ENCODE measurements around the gene ECT2L. TPM values are rescaled to one million over a fixed set of nuclear protein-coding genes. Genes with fewer than 3 reads are reported as not detected.

Gene ECT2L
- total RNA-seq, 1 donor from 2014 or later = not detected

DNA sequence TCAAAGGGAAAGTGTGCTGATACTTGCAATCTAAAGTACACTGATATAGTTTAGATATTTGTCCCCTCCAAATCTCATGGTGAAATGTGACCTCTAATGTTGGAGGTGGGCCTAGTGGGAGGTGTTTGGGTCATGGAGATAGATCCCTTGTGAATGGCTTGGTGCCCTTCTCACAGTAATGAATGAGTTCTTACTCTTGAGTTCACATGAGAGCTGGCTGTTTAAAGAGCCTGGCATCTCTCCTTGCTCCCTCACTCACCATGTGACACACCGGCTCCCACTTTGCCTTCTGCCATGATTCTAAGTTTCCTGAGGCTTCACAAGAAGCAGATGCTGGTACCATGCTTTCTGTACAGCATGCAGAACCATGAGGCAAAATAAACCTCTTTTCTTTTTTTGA is 114.1 kb downstream of the ECT2L start:
- no peak for DNase-seq (ENCODE audit: low spot score)
- Mint-ChIP-seq H3K9me3 (ENCODE audit: low read depth) (no peaks in the 10 kb centered on the region), H3K4me3 (ENCODE audit: unreplicated experiment) (no peak overlapping the region), H3K27me3 (ENCODE audit: low read depth) (no peaks in the 10 kb centered on the region), H3K4me1 (ENCODE audit: low read depth) (no peaks in the 10 kb centered on the region), H3K27ac (ENCODE audit: unreplicated experiment) (no peak overlapping the region), H3K36me3 (ENCODE audit: low read depth) (peaks cover 34% of the 10 kb centered on the region)
- TF ChIP-seq, protein P1, sequence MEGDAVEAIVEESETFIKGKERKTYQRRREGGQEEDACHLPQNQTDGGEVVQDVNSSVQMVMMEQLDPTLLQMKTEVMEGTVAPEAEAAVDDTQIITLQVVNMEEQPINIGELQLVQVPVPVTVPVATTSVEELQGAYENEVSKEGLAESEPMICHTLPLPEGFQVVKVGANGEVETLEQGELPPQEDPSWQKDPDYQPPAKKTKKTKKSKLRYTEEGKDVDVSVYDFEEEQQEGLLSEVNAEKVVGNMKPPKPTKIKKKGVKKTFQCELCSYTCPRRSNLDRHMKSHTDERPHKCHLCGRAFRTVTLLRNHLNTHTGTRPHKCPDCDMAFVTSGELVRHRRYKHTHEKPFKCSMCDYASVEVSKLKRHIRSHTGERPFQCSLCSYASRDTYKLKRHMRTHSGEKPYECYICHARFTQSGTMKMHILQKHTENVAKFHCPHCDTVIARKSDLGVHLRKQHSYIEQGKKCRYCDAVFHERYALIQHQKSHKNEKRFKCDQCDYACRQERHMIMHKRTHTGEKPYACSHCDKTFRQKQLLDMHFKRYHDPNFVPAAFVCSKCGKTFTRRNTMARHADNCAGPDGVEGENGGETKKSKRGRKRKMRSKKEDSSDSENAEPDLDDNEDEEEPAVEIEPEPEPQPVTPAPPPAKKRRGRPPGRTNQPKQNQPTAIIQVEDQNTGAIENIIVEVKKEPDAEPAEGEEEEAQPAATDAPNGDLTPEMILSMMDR (IDR thresholded peaks at IDR 0.05) = no peak

DNA sequence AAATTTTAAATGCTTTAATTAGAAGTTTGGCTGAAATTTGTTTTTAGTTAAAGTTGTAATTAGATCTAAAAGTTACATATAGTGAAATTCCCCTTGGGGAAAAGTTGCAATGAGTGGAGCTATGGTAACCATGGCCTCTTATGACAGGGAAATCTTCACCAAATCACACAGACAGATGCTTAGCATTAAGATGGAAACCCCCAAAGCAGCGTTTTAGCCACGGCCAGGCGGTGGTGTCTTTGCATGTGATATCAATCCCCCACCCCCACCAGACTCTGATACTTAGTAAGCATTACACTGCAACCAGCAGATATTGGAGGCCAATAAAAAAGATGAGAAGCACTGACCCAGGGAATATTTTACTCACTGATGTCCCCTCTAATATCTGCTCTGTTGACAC is 116.4 kb downstream of the ECT2L start:
- Mint-ChIP-seq H3K4me1 (ENCODE audit: low read depth) (no peaks in the 10 kb centered on the region), H3K9me3 (ENCODE audit: low read depth) (no peaks in the 10 kb centered on the region), H3K4me3 (ENCODE audit: unreplicated experiment) (no peak overlapping the region)

DNA sequence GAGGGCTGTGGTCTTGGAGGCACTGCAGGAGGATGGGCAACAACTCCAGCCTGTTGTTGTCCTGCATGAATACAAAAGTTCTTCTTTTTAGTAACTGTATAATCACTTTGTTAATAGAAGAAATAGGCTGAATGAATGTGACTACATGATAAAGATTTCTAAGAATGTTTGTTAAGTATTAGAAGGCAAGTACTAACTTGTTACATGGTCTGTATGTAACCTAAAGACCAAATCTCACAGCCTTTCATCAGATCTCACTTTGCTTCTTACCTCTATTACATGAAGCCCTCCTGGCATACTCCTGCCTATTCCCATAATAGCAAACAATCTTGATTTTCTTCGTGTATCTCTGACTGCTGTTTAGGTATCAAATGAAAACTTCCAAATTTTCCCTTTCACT is 118.8 kb downstream of the ECT2L start:
- TF ChIP-seq, protein P1 (IDR thresholded peaks at IDR 0.05) = no peak
- H3K9me3 Mint-ChIP-seq (ENCODE audit: low read depth) = no peaks in the 10 kb centered on the region
- no peak overlapping the region for H3K27ac Mint-ChIP-seq (ENCODE audit: unreplicated experiment)
- no peak for DNase-seq (ENCODE audit: low spot score)
- H3K4me3 Mint-ChIP-seq (ENCODE audit: unreplicated experiment) = no peak overlapping the region
- H3K27me3 Mint-ChIP-seq (ENCODE audit: low read depth) = no peaks in the 10 kb centered on the region
- H3K4me1 Mint-ChIP-seq (ENCODE audit: low read depth) = no peaks in the 10 kb centered on the region
- H3K36me3 Mint-ChIP-seq (ENCODE audit: low read depth) = peaks cover 27% of the 10 kb centered on the region

More for the DNA sequence above, 116.4 kb downstream of the ECT2L start:
- Mint-ChIP-seq H3K27me3 (ENCODE audit: low read depth) (no peaks in the 10 kb centered on the region), H3K27ac (ENCODE audit: unreplicated experiment) (no peak overlapping the region), H3K36me3 (ENCODE audit: low read depth) (peaks cover 32% of the 10 kb centered on the region)
- TF ChIP-seq, protein P1 (IDR thresholded peaks at IDR 0.05) = no peak
- no peak for DNase-seq (ENCODE audit: low spot score)

DNA sequence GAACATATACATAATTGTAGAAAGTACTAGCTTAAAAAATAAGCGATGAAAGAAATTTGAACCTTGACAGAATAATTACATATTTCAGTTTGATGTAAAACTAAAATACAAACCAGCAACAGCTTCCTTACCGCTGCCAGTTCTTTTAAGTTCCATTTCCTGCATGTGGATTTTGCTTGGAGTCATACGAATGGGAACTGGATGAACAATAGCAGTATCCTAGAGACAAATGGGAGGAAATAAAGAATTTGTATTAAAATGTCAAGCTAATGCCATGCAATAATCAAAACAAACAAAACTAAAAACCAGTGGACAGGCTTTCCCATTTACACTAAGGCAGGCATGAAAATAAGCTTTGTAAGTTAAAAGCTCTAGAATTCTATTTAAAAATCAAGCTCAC is 125.0 kb downstream of the ECT2L start:
- no peaks in the 10 kb centered on the region for H3K27me3 Mint-ChIP-seq (ENCODE audit: low read depth)
- no peak overlapping the region for H3K27ac Mint-ChIP-seq (ENCODE audit: unreplicated experiment)
- no peaks in the 10 kb centered on the region for H3K9me3 Mint-ChIP-seq (ENCODE audit: low read depth)
- no peaks in the 10 kb centered on the region for H3K4me1 Mint-ChIP-seq (ENCODE audit: low read depth)
- TF ChIP-seq, protein P1 (IDR thresholded peaks at IDR 0.05) = no peak
- peaks cover 6% of the 10 kb centered on the region for H3K36me3 Mint-ChIP-seq (ENCODE audit: low read depth)
- DNase-seq (ENCODE audit: low spot score) = no peak
- no peak overlapping the region for H3K4me3 Mint-ChIP-seq (ENCODE audit: unreplicated experiment)

DNA sequence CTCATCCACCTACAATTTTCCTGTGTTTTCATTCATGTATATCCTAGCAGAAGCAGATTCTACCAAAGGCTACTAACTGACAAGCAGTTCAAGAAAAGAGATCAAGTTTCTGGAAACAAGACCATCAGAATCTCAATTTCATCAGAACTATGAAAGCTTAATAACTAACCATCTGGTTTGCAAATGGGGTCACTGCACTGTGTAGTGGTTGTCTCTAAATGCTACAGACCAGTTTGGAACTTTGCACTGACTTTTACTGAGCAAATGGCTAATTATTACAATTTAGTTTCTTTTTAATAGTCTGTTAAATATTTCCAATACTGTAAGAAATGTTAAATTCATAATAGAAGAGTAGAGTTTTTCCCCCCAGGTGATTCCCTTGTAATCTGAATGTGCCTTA is 127.7 kb downstream of the ECT2L start:
- Mint-ChIP-seq H3K9me3 (ENCODE audit: low read depth) (no peaks in the 10 kb centered on the region), H3K4me1 (ENCODE audit: low read depth) (no peaks in the 10 kb centered on the region), H3K27ac (ENCODE audit: unreplicated experiment) (no peak overlapping the region), H3K36me3 (ENCODE audit: low read depth) (peaks cover 7% of the 10 kb centered on the region), H3K4me3 (ENCODE audit: unreplicated experiment) (no peak overlapping the region), H3K27me3 (ENCODE audit: low read depth) (no peaks in the 10 kb centered on the region)
- TF ChIP-seq, protein P1 (IDR thresholded peaks at IDR 0.05) = no peak
- DNase-seq (ENCODE audit: low spot score) = no peak
